Body of pancreas (tissue), 4 donors: ENCODE measurements around the gene RMDN3. TPM values are rescaled to one million over a fixed set of nuclear protein-coding genes. Genes with fewer than 3 reads are reported as not detected.

Experiments used
- ATAC-seq: fragments of 150-250 bp; one replicate; pipeline ENCODE4 v1.9.1; 2016
- DNase-seq, 4 donors: peaks; one replicate each; pipeline ENCODE4 v3.0.0-alpha.2; 2019
- H3K27ac ChIP-seq, 4 donors: fragments of 200-600 bp; sonication (generic); 1 replicate in 3 of 4; 2 replicates in 1 of 4; pipeline versions ENCODE4 v1.5.1 to v1.6.1; 2016 to 2019; ENCODE audit warnings: mild to moderate bottlenecking in 1 of 4, mixed read lengths in 1 of 4, moderate library complexity in 1 of 4
- H3K27me3 ChIP-seq, 2 donors: fragments of 200-600 bp; sonication (generic); one replicate each; pipeline ENCODE4 v1.6.0; 2016; ENCODE audit warnings: mild to moderate bottlenecking in 1 of 2
- H3K36me3 ChIP-seq, 2 donors: fragments of 200-600 bp; sonication (generic); replicated peaks in 1 of 2; 2 replicates each; pipeline ENCODE4 v1.5.1; 2016; ENCODE audit warnings: low read depth in 2 of 2; ENCODE audit not compliant: insufficient read depth in 1 of 2
- H3K4me1 ChIP-seq: fragments of 200-600 bp; sonication (generic); one replicate; pipeline ENCODE4 v1.6.0; 2016
- H3K4me3 ChIP-seq, 2 donors: fragments of 200-600 bp; sonication (generic); 1 replicate in 1 of 2; 2 replicates in 1 of 2; pipeline ENCODE4 v1.5.1; 2016 to 2019
- H3K9me3 ChIP-seq, 3 donors: fragments of 200-600 bp; sonication (generic); 1 replicate in 2 of 3; 2 replicates in 1 of 3; pipeline ENCODE4 v1.5.1; 2016
- CTCF ChIP-seq, 7 experiments: fragments of 450-650 bp in 4 of 7; fragments of 200-600 bp in 3 of 7; sonication (generic) in 3 of 7; IDR thresholded peaks; one replicate each; pipeline ENCODE4 v1.5.1; 2016 to 2019; ENCODE audit warnings: antibody characterized with exemption in 7 of 7
- POLR2A ChIP-seq, 3 donors: fragments of 450-650 bp; IDR thresholded peaks; one replicate each; pipeline ENCODE4 v1.6.1; 2016; ENCODE audit warnings: antibody characterized with exemption in 3 of 3, mild to moderate bottlenecking in 2 of 3
- WGBS, 2 donors: methylation state at CpG; one replicate each; pipeline ENCODE4 v1.1.5; 2017; 5-methylcytosine and 5-hydroxymethylcytosine counted together
- intact Hi-C: fragments of 100-400 bp; cut with DNase I; formaldehyde crosslinking; loops from one replicate; pipeline ENCODE4 v1.15.1; 2023
- total RNA-seq, 2 donors: library from RNA; depleted of rRNA; stranded (reverse); fragments of >200 nt; gene quantifications; one replicate each; pipeline ENCODE4 v1.1.0, GENCODE V29; 2016

Gene RMDN3
- total RNA-seq, 2 donors from 2014 or later: 17.6 to 23.7 TPM

- DNase-seq (no peak), ATAC-seq (no peak)
- TF ChIP-seq POLR2A (IDR thresholded peaks at IDR 0.05) (no peak), CTCF (IDR thresholded peaks at IDR 0.05) (no peak)
- Histone ChIP-seq H3K27me3 (no peaks in the 10 kb centered on the region), H3K4me1 (peaks cover 75% of the 10 kb centered on the region), H3K9me3 (no peaks in the 10 kb centered on the region), H3K27ac (peak overlapping the region in 1 of 4 donors; percentile 60), H3K4me3 (no peak overlapping the region), H3K36me3 (no peaks in the 10 kb centered on the region)
- intact Hi-C loops: no loop called here
- 96% methylated on average over 8 of the region's 8 CpGs for WGBS, 2 donors
These were observed 34.9 kb upstream of the RMDN3 start for GRCh38 chr15:40789999-40790398.

- H3K36me3 ChIP-seq: no peaks in the 10 kb centered on the region
- no peak for TF ChIP-seq POLR2A (IDR thresholded peaks at IDR 0.05)
- TF ChIP-seq CTCF (IDR thresholded peaks at IDR 0.05): no peak
- intact Hi-C loops: no loop called here
- no peak overlapping the region for H3K4me3 ChIP-seq
- no peak for DNase-seq
- H3K27me3 ChIP-seq: no peaks in the 10 kb centered on the region
- no peak for ATAC-seq
- 87 to 90% methylated on average over 5 of the region's 5 CpGs for WGBS, 2 donors
- peaks cover 71% of the 10 kb centered on the region for H3K4me1 ChIP-seq
- peak overlapping the region; percentile 42 to 85 (median 60) for H3K27ac ChIP-seq
- H3K9me3 ChIP-seq: no peaks in the 10 kb centered on the region
These were observed 34.1 kb upstream of the RMDN3 start for GRCh38 chr15:40789119-40789518.

GRCh38 chr15:40787991-40788390, 32.9 kb upstream of the RMDN3 start:
- Histone ChIP-seq H3K27ac (peak overlapping the region; percentile 82 to 90 (median 84)), H3K9me3 (no peaks in the 10 kb centered on the region), H3K27me3 (no peaks in the 10 kb centered on the region), H3K4me1 (peaks cover 60% of the 10 kb centered on the region), H3K36me3 (no peaks in the 10 kb centered on the region), H3K4me3 (no peak overlapping the region)
- ATAC-seq (peak; percentile 5), DNase-seq (peak in 1 of 4 donors; percentile 6)
- intact Hi-C loops: no loop called here
- 49 to 50% methylated on average over 6 of the region's 6 CpGs for WGBS, 2 donors
- no peak for TF ChIP-seq POLR2A (IDR thresholded peaks at IDR 0.05)
- TF ChIP-seq CTCF (IDR thresholded peaks at IDR 0.05): no peak

- Histone ChIP-seq H3K27ac (peak overlapping the region; percentile 82 to 90 (median 84)), H3K36me3 (no peaks in the 10 kb centered on the region), H3K4me1 (peaks cover 58% of the 10 kb centered on the region), H3K27me3 (no peaks in the 10 kb centered on the region), H3K9me3 (no peaks in the 10 kb centered on the region), H3K4me3 (no peak overlapping the region)
- WGBS, 2 donors: 0 to 4% methylated on average over 3 to 4 of the region's 4 CpGs
- DNase-seq (peak; percentile 87 to 94 (median 90)), ATAC-seq (peak; percentile 91)
- intact Hi-C loops: no loop called here
- TF ChIP-seq CTCF (IDR thresholded peaks at IDR 0.05) (no peak), POLR2A (IDR thresholded peaks at IDR 0.05) (peak in 2 of 3 donors; percentile 29 to 39)
These were observed 32.3 kb upstream of the RMDN3 start for GRCh38 chr15:40787344-40787841.

GRCh38 chr15:40785814-40786213, 30.8 kb upstream of the RMDN3 start:
- Histone ChIP-seq H3K9me3 (no peaks in the 10 kb centered on the region), H3K4me3 (no peak overlapping the region), H3K27me3 (no peaks in the 10 kb centered on the region), H3K27ac (peak overlapping the region; percentile 48 to 85 (median 82)), H3K36me3 (no peaks in the 10 kb centered on the region), H3K4me1 (peaks cover 52% of the 10 kb centered on the region)
- ATAC-seq (no peak), DNase-seq (no peak)
- intact Hi-C loops: no loop called here
- 49 to 51% methylated on average over 2 of the region's 2 CpGs for WGBS, 2 donors
- TF ChIP-seq CTCF (IDR thresholded peaks at IDR 0.05) (no peak), POLR2A (IDR thresholded peaks at IDR 0.05) (no peak)
